ENCODE results near the gene TAOK1. TPM values are rescaled to one million over a fixed set of nuclear protein-coding genes. Genes with fewer than 3 reads are reported as not detected.

The TAOK1 gene
- total and polyA plus RNA-seq, 3 donors from 2014 or later: 28.4 to 107 (median 101) TPM

DNA sequence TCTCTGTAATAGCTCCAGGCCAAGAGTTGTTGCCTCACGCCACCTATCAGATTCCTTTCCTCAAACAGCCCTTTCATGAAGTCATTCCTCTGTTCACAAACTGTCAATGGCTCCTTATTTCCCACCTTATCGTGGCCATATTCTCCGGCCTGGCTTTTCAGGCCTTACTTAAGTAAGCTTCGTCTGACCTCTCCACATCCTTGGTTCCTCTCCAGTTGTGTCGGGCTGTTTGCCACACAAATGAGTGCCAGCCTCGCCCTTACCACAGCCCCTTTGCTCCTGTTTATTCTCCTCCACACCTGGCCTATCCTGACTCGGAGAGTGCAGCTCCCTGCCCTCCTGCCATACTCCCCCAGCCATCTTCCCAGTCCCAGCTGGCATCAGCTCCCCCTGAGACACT, 180.4 kb downstream of the TAOK1 start:
- no peaks in the 10 kb centered on the region for H3K36me3 ChIP-seq (ENCODE audit: low read depth, missing control alignments)
- DNase-seq: peak; percentile 10
- TF ChIP-seq POLR2A (IDR thresholded peaks at IDR 0.05): no peak
- intact Hi-C loops (cut with DNase I; ENCODE audit: low total_unique reads): no loop called here
- H3K9me3 ChIP-seq: no peaks in the 10 kb centered on the region
- no peak overlapping the region for H3K27ac ChIP-seq
- no peaks in the 10 kb centered on the region for H3K27me3 ChIP-seq
- WGBS, 2 donors: 92 to 93% methylated on average over 7 of the region's 7 CpGs
- H3K4me3 ChIP-seq: no peak overlapping the region
- H3K4me1 ChIP-seq: peaks cover 15% of the 10 kb centered on the region

DNA sequence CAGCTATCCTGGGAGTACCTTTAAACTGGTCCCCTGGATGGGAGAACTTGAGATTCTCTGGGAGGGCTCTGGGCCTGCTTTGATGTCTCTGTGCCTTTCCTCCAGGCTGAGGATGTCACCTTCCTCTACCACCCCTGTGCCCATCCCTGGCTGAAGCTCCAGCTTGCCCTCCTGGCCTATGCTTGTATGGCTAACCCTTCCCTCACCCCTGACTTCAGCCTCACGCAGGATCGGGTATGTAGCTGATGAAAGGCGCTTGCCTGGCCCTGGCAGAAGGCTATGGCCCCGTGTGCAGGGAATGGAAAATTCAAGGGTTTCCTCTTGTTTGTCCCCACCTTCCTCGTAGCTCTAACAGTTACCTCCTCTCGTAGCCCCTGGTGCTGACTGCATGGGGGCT, 181.3 kb downstream of the TAOK1 start:
- no peaks in the 10 kb centered on the region for H3K36me3 ChIP-seq (ENCODE audit: low read depth, missing control alignments)
- TF ChIP-seq POLR2A (IDR thresholded peaks at IDR 0.05): no peak
- TF ChIP-seq, protein P1, sequence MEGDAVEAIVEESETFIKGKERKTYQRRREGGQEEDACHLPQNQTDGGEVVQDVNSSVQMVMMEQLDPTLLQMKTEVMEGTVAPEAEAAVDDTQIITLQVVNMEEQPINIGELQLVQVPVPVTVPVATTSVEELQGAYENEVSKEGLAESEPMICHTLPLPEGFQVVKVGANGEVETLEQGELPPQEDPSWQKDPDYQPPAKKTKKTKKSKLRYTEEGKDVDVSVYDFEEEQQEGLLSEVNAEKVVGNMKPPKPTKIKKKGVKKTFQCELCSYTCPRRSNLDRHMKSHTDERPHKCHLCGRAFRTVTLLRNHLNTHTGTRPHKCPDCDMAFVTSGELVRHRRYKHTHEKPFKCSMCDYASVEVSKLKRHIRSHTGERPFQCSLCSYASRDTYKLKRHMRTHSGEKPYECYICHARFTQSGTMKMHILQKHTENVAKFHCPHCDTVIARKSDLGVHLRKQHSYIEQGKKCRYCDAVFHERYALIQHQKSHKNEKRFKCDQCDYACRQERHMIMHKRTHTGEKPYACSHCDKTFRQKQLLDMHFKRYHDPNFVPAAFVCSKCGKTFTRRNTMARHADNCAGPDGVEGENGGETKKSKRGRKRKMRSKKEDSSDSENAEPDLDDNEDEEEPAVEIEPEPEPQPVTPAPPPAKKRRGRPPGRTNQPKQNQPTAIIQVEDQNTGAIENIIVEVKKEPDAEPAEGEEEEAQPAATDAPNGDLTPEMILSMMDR (IDR thresholded peaks at IDR 0.05): no peak
- intact Hi-C loops (cut with DNase I; ENCODE audit: low total_unique reads): no loop called here
- no peaks in the 10 kb centered on the region for H3K9me3 ChIP-seq
- no peak for DNase-seq
- H3K27ac ChIP-seq: no peak overlapping the region
- H3K27me3 ChIP-seq: no peaks in the 10 kb centered on the region
- WGBS, 2 donors: 88 to 89% methylated on average over 6 of the region's 6 CpGs
- H3K4me3 ChIP-seq: no peak overlapping the region
- H3K4me1 ChIP-seq: peaks cover 15% of the 10 kb centered on the region

DNA sequence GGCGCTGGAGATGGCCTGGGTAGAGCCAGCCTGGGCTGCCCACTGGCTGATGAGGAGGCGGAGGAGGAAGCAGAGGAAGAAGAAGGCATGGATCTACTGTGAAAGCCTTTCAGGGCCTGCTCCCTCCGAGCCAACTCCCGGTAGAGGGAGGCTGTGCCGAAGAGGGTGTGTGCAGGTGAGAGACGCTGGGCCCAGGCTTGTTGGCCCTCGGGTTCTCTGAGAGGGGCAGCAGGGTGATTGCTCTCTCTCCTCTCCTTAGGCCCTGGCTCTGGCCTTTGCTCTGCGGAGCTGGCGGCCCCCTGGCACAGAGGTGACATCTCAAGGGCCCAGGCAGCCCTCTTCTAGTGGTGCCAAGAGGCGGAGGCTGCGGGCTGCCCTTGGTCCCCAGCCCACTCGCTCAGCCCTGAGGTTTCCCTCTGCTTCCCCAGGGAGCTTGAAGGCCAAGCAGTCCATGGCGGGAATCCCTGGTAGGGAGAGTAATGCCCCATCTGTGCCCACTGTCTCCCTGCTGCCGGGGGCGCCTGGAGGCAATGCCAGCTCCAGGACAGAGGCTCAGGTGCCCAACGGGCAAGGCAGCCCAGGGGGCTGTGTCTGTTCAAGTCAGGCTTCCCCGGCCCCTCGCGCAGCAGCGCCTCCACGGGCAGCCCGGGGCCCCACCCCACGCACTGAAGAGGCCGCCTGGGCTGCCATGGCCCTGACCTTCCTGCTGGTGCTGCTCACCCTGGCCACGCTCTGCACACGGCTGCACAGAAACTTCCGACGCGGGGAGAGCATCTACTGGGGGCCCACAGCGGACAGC, 181.9 kb downstream of the TAOK1 start:
- peak; percentile 49 for DNase-seq
- Histone ChIP-seq H3K9me3 (no peaks in the 10 kb centered on the region), H3K4me1 (peaks cover 15% of the 10 kb centered on the region), H3K27me3 (no peaks in the 10 kb centered on the region), H3K36me3 (ENCODE audit: low read depth, missing control alignments) (no peaks in the 10 kb centered on the region), H3K27ac (peak overlapping the region in 1 of 2 donors; percentile 39), H3K4me3 (peak overlapping the region; percentile 10 to 48)
- no peak for TF ChIP-seq POLR2A (IDR thresholded peaks at IDR 0.05)
- TF ChIP-seq, protein P1 (IDR thresholded peaks at IDR 0.05): no peak
- intact Hi-C loops (cut with DNase I; ENCODE audit: low total_unique reads): no loop called here
- 41 to 51% methylated on average over 9 to 19 of the region's 30 CpGs for WGBS, 2 donors

DNA sequence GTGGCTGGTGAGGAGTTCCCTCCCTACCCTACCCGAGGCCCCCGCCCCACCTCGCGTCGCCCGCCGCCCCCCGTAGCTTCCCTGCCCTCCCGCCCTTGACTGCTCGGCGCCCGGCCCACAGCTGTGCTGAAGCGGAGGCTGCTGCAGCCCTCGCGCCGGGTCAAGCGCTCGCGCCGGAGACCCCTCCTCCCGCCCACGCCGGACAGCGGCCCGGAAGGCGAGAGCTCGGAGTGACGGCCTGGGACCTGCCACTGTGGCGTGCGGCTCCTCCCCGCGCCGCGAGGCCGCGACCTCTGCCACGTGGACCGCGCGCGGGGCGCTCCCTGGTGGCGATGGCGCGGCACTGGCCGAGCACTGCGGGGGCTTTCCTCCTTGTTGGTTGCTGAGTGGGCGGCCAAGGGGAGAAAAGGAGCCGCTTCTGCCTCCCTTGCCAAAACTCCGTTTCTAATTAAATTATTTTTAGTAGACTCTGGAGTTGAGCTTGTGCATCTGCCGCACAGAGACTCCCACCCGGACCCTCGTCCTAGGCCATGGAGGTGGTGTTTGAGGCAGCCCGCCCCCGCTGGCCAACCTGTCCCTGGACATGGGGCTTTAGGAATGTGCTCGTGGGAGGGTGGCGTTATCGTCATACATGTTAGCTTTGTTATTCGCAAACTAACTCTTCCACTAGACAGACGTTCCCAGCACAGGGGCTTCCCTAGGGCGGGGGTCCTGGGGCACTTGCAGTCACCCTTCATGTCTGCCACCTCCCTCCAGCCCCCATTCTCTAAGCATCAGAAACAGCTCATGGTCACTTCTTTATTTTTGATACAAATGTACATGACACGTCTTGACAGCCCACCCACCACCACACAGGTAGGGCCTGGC, 182.8 kb downstream of the TAOK1 start:
- Histone ChIP-seq H3K27me3 (no peaks in the 10 kb centered on the region), H3K4me3 (peak overlapping the region; percentile 10 to 48), H3K27ac (peak overlapping the region in 1 of 2 donors; percentile 39), H3K36me3 (ENCODE audit: low read depth, missing control alignments) (no peaks in the 10 kb centered on the region), H3K4me1 (peaks cover 15% of the 10 kb centered on the region), H3K9me3 (no peaks in the 10 kb centered on the region)
- WGBS, 2 donors: 11 to 33% methylated on average over 20 to 62 of the region's 62 CpGs
- intact Hi-C loops (cut with DNase I; ENCODE audit: low total_unique reads): no loop called here
- peak; percentile 72 for DNase-seq
- TF ChIP-seq POLR2A (IDR thresholded peaks at IDR 0.05): no peak
- TF ChIP-seq, protein P1 (IDR thresholded peaks at IDR 0.05): peak; percentile 78 to 81 (median 81)

DNA sequence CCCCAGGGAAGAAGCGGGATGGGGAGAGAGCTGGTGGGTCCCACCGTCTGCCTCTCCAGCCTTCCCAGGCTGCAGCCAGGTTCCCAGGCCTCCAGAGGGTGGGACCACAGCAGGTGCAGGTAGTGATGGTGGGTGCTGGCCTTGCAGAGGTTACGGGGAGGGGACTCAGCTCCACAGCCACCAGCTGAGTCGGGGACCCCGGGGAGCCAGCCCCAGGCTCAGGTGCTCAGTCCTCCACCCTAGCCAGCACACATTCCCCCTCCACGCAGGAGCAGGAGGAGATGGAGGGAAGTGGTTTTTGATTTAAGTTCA, 183.4 kb downstream of the TAOK1 start:
- 75% methylated on average over 6 of the region's 6 CpGs for WGBS, 2 donors
- Histone ChIP-seq H3K9me3 (no peaks in the 10 kb centered on the region), H3K27me3 (no peaks in the 10 kb centered on the region), H3K36me3 (ENCODE audit: low read depth, missing control alignments) (no peaks in the 10 kb centered on the region), H3K4me1 (peaks cover 15% of the 10 kb centered on the region), H3K4me3 (no peak overlapping the region), H3K27ac (no peak overlapping the region)
- DNase-seq: no peak
- intact Hi-C loops (cut with DNase I; ENCODE audit: low total_unique reads): no loop called here
- TF ChIP-seq, protein P1 (IDR thresholded peaks at IDR 0.05): no peak
- no peak for TF ChIP-seq POLR2A (IDR thresholded peaks at IDR 0.05)
